ENCODE results near the gene UBE3D. TPM values are rescaled to one million over a fixed set of nuclear protein-coding genes. Genes with fewer than 3 reads are reported as not detected.

UBE3D gene
- total and polyA plus RNA-seq, 2 of the 4 experiments (the other 2 are of a cell fraction) = 3.2 to 6.3 TPM

DNA sequence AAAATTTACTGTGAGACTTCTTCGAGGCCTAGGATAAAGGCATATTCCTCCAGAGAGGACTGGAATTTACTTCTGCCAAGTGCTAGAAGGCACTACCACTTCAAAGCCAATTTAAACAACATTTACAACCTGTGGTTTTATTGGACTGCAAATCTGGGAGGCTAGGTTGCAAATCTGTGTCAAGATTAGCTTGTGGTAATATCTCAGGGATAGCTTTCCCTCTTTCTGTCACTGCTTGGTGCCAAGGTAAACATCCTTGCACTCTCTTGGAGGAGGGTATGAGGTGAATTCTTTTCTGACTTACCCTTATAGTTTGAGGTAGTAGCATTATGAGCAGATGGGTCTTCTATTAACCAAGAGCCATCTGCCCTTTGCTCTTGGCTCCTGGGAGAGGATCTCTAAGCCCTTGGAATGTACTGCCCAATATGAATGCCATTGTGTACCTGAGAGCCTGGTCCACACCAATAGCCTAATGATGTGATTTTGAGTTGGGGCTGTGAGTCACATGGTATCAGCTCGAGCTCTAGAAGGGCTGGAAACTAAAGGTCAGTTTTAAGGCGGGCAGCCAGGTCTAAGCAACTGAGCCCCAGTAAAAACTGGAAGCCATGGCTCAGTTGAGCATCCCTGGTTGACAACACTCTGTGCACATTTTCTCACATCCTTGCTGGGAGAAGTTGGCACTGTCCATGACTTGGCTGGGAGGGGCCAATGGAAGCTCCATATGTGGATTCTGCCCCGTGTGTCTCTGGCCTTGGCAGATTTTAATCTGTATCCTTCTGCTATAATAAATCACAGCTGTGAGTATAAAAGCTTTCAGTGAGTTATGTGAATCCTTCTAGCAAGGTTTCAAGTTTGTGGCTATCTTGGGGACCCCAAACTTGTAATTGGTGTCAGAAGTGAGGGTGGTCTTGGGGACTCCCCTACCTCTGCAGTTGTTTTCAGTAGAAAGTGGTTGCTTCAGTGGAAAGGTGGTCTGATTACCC, 188.1 kb downstream of the UBE3D start:
- no peak overlapping the region for H4K8ac ChIP-seq (ENCODE audit: low read depth in 2 of 2, low read length in 2 of 2)
- ChIA-PET POLR2A (ENCODE audit: unreplicated experiment) (no interaction called here), CTCF (no interaction called here)
- ATAC-seq (ENCODE audit: low read depth) (no peak), DNase-seq (no peak)
- no CpG with 5 or more reads among the region's 4 CpGs for whole genome bisulfite sequencing, 2 experiments (ENCODE audit: extremely low coverage in 2 of 2, insufficient read length in 1 of 2)
- no peak overlapping the region for H3K4ac ChIP-seq (ENCODE audit: low read depth, low read length)
- H2BK120ac ChIP-seq (ENCODE audit: low read depth, low read length) = no peak overlapping the region
- H3K9ac ChIP-seq (ENCODE audit: low read depth, low read length) = no peak overlapping the region
- BruUV-seq (replicated peaks) = no TSS peak
- no peak overlapping the region for H2AFZ ChIP-seq (replicated peaks; ENCODE audit: low read length, poor library complexity)
- H3K9me1 ChIP-seq (ENCODE audit: insufficient read depth, low read length) = no peaks in the 10 kb centered on the region
- no peak overlapping the region for H3K56ac ChIP-seq (ENCODE audit: extremely low read depth, insufficient read depth, low read length)
- no peak overlapping the region for H3K18ac ChIP-seq (ENCODE audit: low read depth, low read length)
- H2BK15ac ChIP-seq (ENCODE audit: low read depth, low read length) = no peak overlapping the region
- peaks cover 2% of the 10 kb centered on the region; the same call in 1 of the 2 replicates for H3K4me1 ChIP-seq (ENCODE audit: control insufficient read depth, insufficient read depth, low read length)
- H3K79me1 ChIP-seq (ENCODE audit: low read depth in 1 of 2, low read length in 2 of 2) = no peaks in the 10 kb centered on the region
- no peaks in the 10 kb centered on the region for H3K9me3 ChIP-seq (ENCODE audit: control insufficient read depth, insufficient read depth, low read length)
- H4K91ac ChIP-seq (ENCODE audit: insufficient read depth, low read depth, low read length) = no peak overlapping the region
- in situ Hi-C loops (cut with MboI; ENCODE audit: low sequenced_read_pairs) = no loop called here
- dilution Hi-C loops (cut with HindIII; ENCODE audit: low sequenced_read_pairs, unreplicated experiment) = no loop called here
- no peak overlapping the region for H3K23ac ChIP-seq (ENCODE audit: low read depth, low read length)
- no peak overlapping the region for H3K4me3 ChIP-seq (ENCODE audit: insufficient read depth, low read depth, low read length)
- no peaks in the 10 kb centered on the region for H4K20me1 ChIP-seq (ENCODE audit: insufficient read depth, low read length)
- no peak overlapping the region for H2BK5ac ChIP-seq (ENCODE audit: low read depth, low read length, poor library complexity, severe bottlenecking)
- no peak overlapping the region for H2BK20ac ChIP-seq (ENCODE audit: low read depth, low read length)
- H2AK9ac ChIP-seq (replicated peaks; ENCODE audit: low read depth, low read length, poor library complexity) = no peak overlapping the region
- no peak overlapping the region for H4K5ac ChIP-seq (ENCODE audit: low read depth, low read length)
- H3K36me3 ChIP-seq (ENCODE audit: control insufficient read depth, insufficient read depth, low read length) = no peaks in the 10 kb centered on the region
- no peak overlapping the region for H2AK5ac ChIP-seq (ENCODE audit: low read depth, low read length)
- no peaks in the 10 kb centered on the region; the same call in 1 of the 2 replicates for H3K27me3 ChIP-seq (ENCODE audit: control insufficient read depth, insufficient read depth, low read length)
- no peak overlapping the region for H3K14ac ChIP-seq (replicated peaks; ENCODE audit: low read depth, low read length)
- no peak overlapping the region for H3K27ac ChIP-seq (ENCODE audit: insufficient read depth, low read length)
- H3K4me2 ChIP-seq (ENCODE audit: low read depth, low read length) = no peak overlapping the region
- intact Hi-C loops (cut with micrococcal nuclease) = no loop called here
- no peak for TF ChIP-seq RFX5 (IDR thresholded peaks at IDR 0.05; ENCODE audit: low read depth, low read length)
- no peak for TF ChIP-seq MAFK (IDR thresholded peaks at IDR 0.05; ENCODE audit: low read depth, low read length)
- no peak for TF ChIP-seq MXI1 (IDR thresholded peaks at IDR 0.05; ENCODE audit: borderline replicate concordance, low read depth, low read length)
- TF ChIP-seq POLR2A (IDR thresholded peaks at IDR 0.05; ENCODE audit: low read depth, low read length) = no peak
- TF ChIP-seq CHD1 (IDR thresholded peaks at IDR 0.05; ENCODE audit: low read depth, low read length) = no peak
- no peak for TF ChIP-seq FOS (IDR thresholded peaks at IDR 0.05; ENCODE audit: low read depth, low read length)
- TF ChIP-seq, protein P1, sequence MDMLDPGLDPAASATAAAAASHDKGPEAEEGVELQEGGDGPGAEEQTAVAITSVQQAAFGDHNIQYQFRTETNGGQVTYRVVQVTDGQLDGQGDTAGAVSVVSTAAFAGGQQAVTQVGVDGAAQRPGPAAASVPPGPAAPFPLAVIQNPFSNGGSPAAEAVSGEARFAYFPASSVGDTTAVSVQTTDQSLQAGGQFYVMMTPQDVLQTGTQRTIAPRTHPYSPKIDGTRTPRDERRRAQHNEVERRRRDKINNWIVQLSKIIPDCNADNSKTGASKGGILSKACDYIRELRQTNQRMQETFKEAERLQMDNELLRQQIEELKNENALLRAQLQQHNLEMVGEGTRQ (IDR thresholded peaks at IDR 0.05; ENCODE audit: low read depth, low read length) = no peak
- no peak for TF ChIP-seq RCOR1 (IDR thresholded peaks at IDR 0.05; ENCODE audit: insufficient replicate concordance, low read length)
- no peak for TF ChIP-seq MAZ (IDR thresholded peaks at IDR 0.05; ENCODE audit: borderline replicate concordance, low read depth, low read length)
- no peak for TF ChIP-seq SMC3 (IDR thresholded peaks at IDR 0.05; ENCODE audit: low read depth, low read length)
- no peak for TF ChIP-seq NFE2L2 (IDR thresholded peaks at IDR 0.05; ENCODE audit: low read depth, low read length)
- TF ChIP-seq ELK1 (IDR thresholded peaks at IDR 0.05; ENCODE audit: borderline replicate concordance, low read depth, low read length) = no peak
- TF ChIP-seq RAD21 (IDR thresholded peaks at IDR 0.05; ENCODE audit: low read length) = no peak
- TF ChIP-seq CEBPB (IDR thresholded peaks at IDR 0.05; ENCODE audit: low read depth, low read length) = no peak
- TF ChIP-seq, protein P2, sequence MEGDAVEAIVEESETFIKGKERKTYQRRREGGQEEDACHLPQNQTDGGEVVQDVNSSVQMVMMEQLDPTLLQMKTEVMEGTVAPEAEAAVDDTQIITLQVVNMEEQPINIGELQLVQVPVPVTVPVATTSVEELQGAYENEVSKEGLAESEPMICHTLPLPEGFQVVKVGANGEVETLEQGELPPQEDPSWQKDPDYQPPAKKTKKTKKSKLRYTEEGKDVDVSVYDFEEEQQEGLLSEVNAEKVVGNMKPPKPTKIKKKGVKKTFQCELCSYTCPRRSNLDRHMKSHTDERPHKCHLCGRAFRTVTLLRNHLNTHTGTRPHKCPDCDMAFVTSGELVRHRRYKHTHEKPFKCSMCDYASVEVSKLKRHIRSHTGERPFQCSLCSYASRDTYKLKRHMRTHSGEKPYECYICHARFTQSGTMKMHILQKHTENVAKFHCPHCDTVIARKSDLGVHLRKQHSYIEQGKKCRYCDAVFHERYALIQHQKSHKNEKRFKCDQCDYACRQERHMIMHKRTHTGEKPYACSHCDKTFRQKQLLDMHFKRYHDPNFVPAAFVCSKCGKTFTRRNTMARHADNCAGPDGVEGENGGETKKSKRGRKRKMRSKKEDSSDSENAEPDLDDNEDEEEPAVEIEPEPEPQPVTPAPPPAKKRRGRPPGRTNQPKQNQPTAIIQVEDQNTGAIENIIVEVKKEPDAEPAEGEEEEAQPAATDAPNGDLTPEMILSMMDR (conservative IDR thresholded peaks at IDR 0.05; ENCODE audit: low read depth, low read length) = no peak

Data from IMR-90 (cell line).